Stimulated activated CD8-positive, alpha-beta memory T cell treated with anti-CD3 and anti-CD28 coated beads, Interleukin-15, amount 100 ng/mL, for 4 hours (primary cell): ENCODE measurements around the gene BCL7A.
"Not testable (repeated sequence)": the region's sequence is repeated elsewhere in the genome, so short reads cannot be mapped to it uniquely, and the experiment has no call there.

Experiments
- DNase-seq, 2 donors: peaks; one replicate each; pipeline ENCODE4 v3.0.0-alpha.2; 2020; ENCODE audit warnings: low read depth in 2 of 2

BCL7A gene

DNA sequence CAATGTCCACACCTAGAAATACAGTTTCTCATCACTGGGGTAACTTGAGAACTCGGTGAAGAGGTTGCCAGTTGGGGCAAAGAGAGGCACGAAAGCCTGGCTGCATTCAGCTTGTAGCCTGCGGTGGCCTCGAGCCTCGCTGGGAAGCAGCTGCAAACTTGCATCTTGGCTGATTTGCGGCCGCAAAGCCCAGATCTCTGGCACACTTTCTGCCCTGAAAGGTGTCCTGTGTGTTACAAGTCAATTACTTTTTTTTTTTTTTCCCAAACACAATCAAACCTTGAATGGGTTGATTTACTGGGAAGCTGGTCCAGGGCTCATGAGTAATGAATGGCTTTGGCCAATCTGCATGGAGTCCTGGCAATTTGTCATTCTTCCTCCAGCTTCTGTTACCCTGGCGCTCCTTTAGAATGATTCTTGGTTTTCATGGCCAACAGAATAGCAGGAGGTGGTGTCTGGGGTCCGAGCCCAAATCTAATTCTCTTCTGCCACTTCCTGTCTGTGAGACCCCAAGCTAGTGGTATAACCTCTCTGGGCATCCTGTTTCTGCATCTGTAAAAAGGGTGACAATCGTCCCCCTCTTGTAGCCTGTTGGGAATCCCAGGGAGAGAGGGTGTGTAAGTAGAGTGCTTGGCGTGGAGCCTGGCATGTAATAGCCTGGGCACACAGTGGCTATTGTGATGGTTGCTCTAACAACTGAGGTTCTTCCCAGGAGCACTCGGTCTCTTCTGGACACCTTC is 6.7 kb downstream of the BCL7A start:
- DNase-seq, result no peak

DNA sequence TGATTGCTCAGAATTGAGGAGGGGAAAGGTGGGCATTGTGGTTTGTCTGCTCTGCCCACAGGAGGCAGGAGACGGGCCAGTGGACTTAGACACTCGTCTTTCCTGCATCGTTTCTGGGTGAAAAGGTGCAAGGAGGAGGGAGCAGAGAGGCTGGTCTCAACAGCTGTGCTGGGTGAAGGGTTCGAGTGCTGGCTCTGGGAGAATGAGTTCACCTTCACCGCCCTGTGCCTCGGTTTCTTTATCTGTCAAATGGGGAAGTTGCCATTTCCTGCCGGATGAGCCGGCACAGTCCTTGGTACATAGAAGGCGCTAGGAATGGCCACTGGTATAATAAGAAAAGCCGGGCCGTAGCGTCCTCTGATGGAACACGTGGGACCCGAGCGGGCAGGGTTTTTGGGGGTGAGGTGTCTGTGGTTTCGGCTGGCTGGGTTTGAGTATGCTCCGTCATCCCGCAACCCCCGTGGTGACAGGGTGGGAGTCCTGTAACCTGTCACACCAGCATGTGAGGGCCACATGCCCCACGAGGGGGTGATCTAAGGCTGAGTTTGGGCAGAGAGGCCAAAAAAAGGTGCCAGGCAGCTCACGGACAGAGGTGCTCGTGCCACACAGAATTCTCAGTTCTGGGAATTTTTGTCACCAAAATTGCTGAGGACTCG is 7.3 kb downstream of the BCL7A start:
- no peak for DNase-seq

DNA sequence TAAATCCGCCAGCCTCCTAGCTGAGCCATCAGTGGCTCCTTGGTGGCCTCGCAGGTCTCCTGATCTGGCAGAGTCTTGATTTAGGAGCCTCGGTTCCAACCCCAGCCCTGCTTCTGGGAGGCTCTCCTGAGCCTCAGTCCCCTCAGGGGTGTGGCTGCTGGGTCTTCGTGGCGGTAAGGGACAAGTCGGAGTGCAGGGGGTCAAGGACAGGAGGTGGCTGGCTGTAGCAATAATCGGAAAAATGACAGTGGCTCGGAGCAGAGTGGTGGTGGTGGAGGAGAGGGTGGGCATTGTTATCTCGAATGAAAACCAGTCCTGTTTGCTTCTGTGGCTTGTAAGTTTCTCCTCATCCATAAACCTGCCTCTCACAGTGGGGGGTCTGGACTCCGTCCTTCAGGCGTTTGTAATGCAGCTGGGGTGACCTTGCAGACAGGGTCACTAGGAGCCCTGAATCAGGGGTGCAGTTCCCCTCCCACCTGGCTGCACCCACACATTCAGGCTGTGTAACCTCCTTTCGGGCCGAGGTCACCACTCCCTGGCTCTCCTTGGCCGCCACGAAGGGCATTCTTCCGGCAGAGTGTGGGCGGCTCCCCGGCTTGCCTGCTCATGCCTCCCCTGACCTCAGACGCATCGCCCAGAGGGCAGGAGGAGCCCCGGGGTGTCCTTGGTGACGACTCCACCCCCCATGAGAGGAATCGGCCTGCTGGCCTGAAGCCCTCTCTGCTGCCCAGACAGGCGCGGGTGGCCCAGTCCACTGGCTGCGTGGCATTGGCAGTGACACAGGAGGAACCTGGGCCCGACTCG is 8.1 kb downstream of the BCL7A start:
- no peak for DNase-seq

DNA sequence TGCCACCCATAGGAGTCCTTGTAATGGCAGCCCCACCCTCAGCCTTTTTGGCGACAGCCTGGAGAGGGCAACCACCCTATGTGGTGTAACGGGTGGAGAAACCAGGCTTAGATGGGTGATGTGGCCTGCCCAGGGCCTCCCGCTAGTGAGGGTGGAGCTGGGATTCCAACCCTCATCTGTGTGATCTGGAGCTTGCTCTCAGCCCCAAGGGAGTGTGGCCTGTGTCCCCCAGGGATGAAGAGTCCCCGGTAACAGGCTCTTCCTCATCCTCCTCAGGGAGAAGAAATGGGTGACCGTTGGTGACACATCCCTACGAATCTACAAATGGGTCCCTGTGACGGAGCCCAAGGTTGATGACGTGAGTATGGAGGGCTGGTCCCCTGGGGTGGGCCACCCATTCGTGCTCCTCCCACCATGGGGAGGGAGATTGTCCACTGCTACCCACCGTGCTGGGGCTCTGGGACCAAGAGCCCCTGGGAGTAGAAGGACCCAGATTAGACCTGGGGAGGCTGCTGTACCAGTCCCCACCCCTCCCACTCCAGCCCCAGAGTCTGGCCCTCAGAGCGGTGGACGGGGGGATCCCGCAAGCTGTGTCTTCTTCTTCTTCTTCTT is 8.8 kb downstream of the BCL7A start:
- no peak for DNase-seq

DNA sequence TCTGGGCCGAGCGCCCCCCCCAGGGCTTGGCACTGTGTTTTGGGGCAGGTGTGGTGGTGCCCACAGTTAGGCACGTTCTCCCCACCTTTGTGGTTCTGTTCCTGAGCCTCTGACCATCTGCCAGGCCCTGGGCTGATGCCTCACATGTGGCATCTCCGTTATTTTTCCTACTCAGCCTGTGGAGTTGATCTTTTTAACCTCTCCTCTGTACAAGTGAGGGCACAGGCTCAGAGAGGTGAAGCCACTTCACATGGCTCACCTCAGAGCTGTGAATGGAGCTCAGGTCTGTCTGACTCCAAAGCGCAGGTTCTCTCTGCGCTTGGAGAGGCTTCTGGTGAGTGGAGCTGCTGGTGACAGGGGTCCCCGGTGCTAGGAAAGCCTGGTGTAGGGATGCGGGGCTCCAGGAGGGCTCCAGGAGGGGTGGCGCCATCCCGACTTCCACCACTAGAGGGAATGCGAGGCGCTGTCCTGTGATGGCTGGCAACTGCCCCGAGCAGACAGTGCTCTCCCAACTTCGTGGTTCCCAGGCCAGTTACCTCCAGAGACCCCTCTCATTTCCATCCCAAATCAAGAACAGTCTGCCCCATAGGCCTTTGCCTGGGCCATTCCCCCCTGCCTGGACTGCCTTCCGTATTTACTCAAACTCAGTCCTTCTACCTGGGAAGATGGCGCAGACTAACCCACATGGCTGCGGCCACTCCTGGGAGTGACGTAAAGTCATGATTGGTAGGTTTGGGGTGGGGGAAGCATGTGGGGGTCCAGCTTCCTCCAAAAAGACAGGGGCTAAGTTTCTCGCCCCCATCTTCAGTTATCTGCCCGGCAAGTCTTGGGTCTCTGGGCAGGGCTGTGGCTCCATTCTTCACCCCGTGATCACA is 9.9 kb downstream of the BCL7A start:
- DNase-seq, result no peak

GRCh38 chr12:122032580-122032979 is 10.9 kb downstream of the BCL7A start:
- DNase-seq, result no peak

- DNase-seq, result no peak
Observed at GRCh38 chr12:122035292-122035691, 13.6 kb downstream of the BCL7A start.

DNA sequence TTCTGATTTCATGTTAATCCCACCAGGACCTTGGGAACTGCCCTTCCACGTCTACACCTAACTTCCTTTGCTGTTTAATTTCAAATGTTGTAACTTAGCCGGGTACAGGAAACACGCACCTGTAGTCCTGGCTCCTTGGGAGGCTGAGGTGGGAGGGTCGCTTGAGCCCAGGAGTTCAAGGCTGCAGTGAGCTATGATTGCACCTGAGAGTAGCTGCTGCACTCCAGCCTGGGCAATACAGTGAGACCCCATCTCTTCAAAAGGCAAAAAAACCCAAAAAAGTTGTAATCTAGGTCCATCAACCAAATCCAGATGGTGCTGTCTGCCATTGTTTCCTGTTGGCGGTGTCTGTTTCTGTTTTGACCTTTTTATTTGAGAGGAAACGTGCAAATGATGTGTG is 14.5 kb downstream of the BCL7A start:
- no peak for DNase-seq

DNA sequence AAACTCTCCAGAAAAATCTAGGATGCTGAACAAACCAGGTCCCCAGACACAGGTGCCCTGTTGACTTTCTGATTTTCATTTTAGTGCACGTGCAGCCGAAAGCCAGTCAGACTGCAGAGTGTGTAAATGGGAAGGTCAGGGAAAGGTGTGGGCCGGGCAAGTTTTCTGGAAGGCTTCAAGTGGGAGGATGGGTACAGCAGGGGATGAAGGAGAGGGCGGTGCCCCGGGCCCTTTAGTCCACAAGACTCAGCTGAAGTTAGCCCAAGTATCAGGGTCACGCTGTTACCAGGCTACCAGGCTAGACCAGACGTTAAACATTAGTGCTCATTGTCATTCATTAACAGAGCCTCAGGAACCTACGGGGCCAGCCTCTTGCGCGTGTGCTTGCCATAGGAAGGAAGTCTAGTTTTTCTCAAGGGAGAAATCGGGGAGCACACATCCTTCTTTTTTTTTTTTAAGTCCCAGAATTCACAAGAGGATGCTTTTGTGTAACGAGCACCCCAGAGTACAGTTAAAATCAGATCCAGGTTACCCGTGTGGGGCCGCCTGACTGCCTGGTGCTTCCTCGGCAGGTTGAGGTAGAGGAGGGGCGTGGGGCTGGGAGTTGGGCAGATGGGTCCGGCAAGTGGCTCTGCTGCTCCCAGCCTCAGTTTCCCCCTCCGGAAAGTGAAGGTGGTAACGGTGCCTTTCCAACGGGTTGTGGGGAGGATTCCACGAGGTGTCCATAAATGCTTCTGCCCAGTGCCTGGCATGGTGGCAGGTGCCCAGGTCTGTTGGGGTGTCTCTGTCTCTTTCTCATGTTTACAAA is 19.1 kb downstream of the BCL7A start:
- DNase-seq, result no peak

DNA sequence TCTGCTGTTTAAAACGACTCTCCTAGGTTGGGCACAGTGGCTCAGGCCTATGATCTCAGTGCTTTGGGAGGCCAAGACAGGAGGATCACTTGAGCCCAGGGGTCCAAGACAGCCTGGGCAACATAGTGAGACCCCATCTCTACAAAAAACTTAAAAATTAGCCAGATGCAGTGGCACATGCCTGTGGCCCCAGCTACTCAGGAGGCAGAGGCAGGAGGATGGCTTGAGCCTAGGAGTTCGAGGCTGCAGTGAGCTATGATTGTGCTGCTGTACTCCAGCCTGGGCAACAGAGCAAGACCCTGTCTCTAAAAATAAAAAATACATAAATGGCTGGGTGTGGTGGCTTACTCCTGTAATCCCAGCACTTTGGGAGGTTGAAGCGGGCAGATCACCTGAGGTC is 19.8 kb downstream of the BCL7A start:
- DNase-seq, result not testable (repeated sequence)

DNA sequence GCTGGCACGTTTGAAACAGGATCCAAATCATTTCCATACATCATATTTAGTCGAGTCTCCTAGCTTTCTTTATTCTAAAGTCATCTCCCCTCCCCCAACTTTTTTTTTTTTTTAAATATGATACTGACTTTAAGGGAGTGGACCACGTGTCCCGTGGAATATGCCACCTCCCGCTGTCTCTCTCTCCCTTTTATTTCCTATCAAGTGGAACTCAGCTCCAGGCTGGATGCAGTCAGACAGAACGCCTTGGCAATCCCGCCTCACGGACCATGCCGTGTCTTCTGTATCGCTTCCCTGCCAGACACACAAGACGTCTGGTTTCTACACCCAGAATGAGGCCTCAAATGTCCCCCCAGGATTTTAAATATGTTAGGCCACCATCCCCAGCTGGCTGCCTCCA is 21.2 kb downstream of the BCL7A start:
- DNase-seq, result no peak

DNA sequence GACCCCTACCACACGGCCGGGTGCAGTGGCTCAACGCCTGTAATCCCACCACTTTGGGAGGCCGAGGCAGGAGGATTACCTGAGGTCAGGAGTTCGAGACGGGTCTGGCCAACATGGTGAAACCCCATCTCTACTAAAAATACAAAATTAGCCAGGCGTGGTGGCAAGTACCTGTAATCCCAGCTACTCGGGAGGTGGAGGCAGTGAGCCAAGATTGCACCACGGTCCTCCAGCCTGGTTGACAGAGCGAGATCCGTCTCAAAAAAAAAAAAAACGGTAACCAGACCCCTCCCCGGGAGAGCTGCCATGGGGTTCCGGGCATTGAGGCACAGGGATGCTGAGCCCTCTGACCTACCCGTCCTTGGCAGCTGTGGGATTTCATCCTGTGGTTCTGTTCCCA is 21.8 kb downstream of the BCL7A start:
- DNase-seq, result no peak

GRCh38 chr12:122045262-122045661 is 23.6 kb downstream of the BCL7A start:
- no peak for DNase-seq

- DNase-seq, result no peak
Observed at GRCh38 chr12:122046145-122046544, 24.5 kb downstream of the BCL7A start.

DNA sequence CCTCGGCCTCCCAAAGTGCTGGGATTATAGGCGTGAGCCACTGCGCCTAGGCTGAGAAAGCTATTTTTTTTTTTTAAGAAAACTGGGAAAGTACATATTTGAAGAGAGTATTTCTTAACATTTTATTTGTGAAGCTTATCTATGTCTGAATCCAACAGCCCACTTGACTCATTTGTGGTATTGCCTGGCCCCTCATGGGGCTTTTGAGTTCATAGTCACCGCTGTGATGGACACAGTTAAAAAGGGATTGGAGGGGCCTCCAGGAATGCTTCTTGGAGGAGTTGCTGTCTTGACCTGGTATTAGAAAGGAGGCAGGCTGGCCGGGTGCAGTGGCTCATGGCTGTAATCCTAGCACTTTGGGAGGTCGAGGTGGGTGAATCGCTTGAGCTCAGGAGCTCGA is 26.5 kb downstream of the BCL7A start:
- DNase-seq, result no peak

DNA sequence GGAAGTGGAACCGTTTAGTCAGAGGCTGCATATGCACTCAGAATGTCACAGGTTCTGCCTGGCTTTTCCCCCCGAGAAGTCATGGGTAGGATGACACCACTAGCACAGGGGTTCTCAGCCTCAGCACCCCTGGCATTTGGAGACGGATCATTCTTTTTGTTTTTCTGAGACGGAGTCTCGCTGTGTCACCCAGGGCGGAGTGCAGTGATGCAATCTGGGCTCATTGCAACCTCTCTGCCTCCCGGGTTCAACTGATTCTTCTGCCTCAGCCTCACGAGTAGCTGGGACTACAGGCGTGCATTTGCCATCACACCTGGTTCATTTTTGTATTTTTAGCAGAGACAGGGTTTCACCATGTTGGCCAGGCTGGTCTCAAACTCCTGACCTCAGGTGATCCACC is 28.1 kb downstream of the BCL7A start:
- DNase-seq, result no peak

DNA sequence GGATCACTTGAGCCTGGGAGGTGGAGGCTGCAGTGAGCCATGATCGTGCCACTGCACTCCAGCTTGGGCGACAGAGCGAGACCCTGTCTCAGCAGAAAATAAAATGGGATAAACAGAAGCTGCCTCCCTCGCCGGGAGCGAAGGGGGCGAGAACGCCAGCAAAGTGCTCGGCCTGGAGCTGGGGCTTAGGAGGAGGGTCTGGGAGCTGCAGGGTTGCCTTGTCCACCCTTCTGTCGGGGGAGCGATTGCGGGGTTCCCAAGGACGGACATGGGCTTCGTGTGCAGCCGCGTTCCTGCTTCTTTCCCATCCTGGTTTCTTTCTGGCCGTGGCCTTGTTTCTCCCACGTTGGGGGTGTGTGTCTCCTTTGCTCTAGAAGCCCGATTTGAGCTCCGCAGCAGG is 29.0 kb downstream of the BCL7A start:
- DNase-seq, result no peak

DNA sequence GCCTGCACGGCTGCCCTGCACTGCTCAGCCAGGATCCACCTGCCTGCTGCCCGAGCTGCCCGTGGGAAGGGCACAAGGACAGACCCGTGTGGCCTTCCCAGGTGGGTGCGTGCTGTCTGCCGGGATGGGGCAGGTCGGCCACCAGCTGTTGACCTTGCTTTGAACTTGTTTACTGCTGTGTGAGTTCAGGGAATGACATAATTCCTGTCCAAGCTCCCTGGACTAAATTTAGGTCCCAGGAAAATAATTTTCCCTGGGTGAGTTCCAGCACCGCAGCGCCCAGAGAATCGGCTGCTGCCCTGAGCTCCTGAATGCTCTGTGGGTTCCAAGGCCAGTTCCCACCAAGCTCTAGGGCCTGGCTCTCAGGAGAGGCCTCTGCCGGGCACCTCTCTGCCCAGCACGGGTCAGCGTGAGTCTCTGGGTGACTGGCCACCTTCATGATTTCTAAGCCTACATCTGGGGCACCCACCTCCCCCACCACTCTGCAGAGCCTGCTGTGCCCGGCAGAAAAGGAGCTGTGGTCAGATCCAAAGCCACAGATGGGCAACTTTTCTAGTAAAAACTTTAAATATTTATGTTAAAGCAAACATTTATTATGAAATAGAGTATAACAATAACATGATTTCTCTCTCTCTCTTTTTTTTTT is 29.7 kb downstream of the BCL7A start:
- DNase-seq, result no peak

GRCh38 chr12:122052285-122052684 is 30.6 kb downstream of the BCL7A start:
- DNase-seq, result no peak
